Measurements from ENCODE around the gene CES3. TPM values are rescaled to one million over a fixed set of nuclear protein-coding genes. Genes with fewer than 3 reads are reported as not detected.
A peak's percentile ranks its signal among the peaks of the same experiment; 100 is the strongest.

The CES3 gene
- total and polyA plus RNA-seq, 9 of the 15 experiments (the other 6 are each of a cell fraction or from before 2014, with no cell fraction given): 0.06 to 2.2 (median 0.68) TPM

- no TSS peak for BruUV-seq (replicated peaks)
- CTCF ChIA-PET (ENCODE audit: low intra/inter-chr PET ratio): interaction anchor here (2.5 to 3.0 kb wide), 2 partner anchors 36 to 59 kb away, joined by 12 to 21 read pairs; no protein-coding TSS in a partner anchor
- 27% methylated on average over 21 of the region's 21 CpGs for WGBS (ENCODE audit: insufficient coverage, low coverage, missing lambda C conversion rate)
- Histone ChIP-seq H3K4me2 (ENCODE audit: insufficient read depth, low read length) (peak overlapping the region; percentile 68), H3K27me3 (ENCODE audit: control insufficient read depth in 2 of 2, insufficient read depth in 2 of 2, low read length in 2 of 2) (no peaks in the 10 kb centered on the region), H3K27ac (ENCODE audit: extremely low read depth, low read depth, low read length) (peak overlapping the region; percentile 4; the same call in 1 of the 3 replicates), H3K4me3 (peak overlapping the region; percentile 49), H4K20me1 (replicated peaks; ENCODE audit: control insufficient read depth, insufficient read depth, low read length) (no peaks in the 10 kb centered on the region; the same call in 1 of the 2 replicates), H3K36me3 (ENCODE audit: control insufficient read depth, insufficient read depth, low read length) (no peaks in the 10 kb centered on the region), H3K9ac (ENCODE audit: insufficient read depth in 1 of 2, low read depth in 2 of 2, low read length in 2 of 2) (peak overlapping the region; percentile 58 to 91; a peak in 3 of 4 replicates), H2AFZ (ENCODE audit: low read depth, low read length) (peak overlapping the region; percentile 94), H3K9me3 (replicated peaks; ENCODE audit: control insufficient read depth, insufficient read depth, low read depth, low read length) (no peaks in the 10 kb centered on the region), H3K4me1 (replicated peaks in 1 of 2; ENCODE audit: control insufficient read depth in 2 of 2, insufficient read depth in 2 of 2, low read length in 2 of 2) (peaks cover 4 to 19% of the 10 kb centered on the region in 2 experiments; a peak in 4 of 5 replicates), H3K9me1 (ENCODE audit: control insufficient read depth, insufficient read depth, low read length) (no peaks in the 10 kb centered on the region), H3K79me2 (ENCODE audit: control insufficient read depth, insufficient read depth, low read length) (no peaks in the 10 kb centered on the region)
- ATAC-seq: no peak
- DNase-seq (ENCODE audit: extremely low read depth in 1 of 4, low spot score in 3 of 4): peak in 1 of 4 experiments; percentile 20
- POLR2A ChIA-PET: interaction anchor here (0.9 to 1.8 kb wide), 8 partner anchors 9 to 163 kb away, joined by 3 to 6 read pairs (median 4); no protein-coding TSS in a partner anchor
- intact Hi-C loops (cut with micrococcal nuclease): loop anchor here (10.0 kb wide), 2 partner anchors 171 to 391 kb away; partner anchors contain the start of gene MATCAP1
- in situ Hi-C loops (cut with MboI): no loop called here
- FAIRE-seq: no peak
- TF ChIP-seq MEIS2 (IDR thresholded peaks at IDR 0.05; ENCODE audit: partially characterized antibody) (no peak), KDM5B (IDR thresholded peaks at IDR 0.05; ENCODE audit: insufficient replicate concordance, low read depth, low read length) (peak; percentile 15)
Observed at GRCh38 chr16:67013233-67013822, 52.3 kb downstream of the CES3 start.

All from K562 (cell line).